MM.1S (cell line): ENCODE measurements around the gene CRY1.

Experiments used
- EZH2 ChIP-seq: fragments of 300-600 bp; sonication (generic); optimal IDR thresholded peaks from 2 replicates; pipeline ENCODE3; 2017; ENCODE audit warnings: low read depth, mild to moderate bottlenecking, antibody characterized with exemption, low read length, mixed read lengths
- TF ChIP-seq, protein P1 (sequence below): fragments of 300-600 bp; sonication (generic); IDR thresholded peaks from 2 replicates; pipeline ENCODE4 v1.5.1; 2016; ENCODE audit warnings: antibody characterized with exemption, low read length, mixed read lengths

DNA sequence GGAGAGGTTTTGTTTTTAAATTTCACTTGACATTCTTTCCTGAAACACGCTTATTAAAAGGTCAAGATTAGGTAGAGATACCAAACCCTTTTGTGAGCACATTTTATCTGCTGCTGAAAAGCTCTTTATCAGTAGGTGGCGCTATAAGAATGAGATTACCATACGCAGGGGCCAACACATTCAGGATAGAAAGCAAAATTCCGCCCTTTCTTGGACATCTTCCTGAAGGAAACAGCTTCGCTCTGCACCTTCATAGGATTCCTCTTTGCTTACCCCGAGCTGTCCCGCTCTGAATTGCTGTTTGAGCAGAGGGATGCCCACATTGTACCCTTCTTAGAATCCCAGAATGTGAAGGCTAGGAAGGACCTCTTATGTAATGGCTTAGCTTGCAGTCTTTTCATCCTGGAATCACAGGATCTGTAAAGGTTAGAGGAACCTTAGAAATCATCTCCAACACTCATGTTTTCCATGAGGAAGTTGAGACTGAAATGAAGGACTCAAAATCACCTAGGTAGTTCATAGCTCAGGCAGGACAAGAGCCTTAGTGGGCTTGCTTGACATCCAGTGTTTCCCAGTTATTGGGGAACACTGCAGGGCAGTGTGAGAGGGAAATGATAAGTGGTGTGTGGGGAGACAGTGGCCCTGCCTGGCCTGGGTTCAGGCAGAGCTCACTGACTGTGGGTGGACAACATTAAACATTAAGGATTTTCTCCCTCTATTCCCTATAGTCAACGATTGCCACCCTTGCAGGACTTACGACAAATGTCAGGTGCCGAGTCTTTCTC lies 38.7 kb upstream of the CRY1 start:
- TF ChIP-seq, protein P1, sequence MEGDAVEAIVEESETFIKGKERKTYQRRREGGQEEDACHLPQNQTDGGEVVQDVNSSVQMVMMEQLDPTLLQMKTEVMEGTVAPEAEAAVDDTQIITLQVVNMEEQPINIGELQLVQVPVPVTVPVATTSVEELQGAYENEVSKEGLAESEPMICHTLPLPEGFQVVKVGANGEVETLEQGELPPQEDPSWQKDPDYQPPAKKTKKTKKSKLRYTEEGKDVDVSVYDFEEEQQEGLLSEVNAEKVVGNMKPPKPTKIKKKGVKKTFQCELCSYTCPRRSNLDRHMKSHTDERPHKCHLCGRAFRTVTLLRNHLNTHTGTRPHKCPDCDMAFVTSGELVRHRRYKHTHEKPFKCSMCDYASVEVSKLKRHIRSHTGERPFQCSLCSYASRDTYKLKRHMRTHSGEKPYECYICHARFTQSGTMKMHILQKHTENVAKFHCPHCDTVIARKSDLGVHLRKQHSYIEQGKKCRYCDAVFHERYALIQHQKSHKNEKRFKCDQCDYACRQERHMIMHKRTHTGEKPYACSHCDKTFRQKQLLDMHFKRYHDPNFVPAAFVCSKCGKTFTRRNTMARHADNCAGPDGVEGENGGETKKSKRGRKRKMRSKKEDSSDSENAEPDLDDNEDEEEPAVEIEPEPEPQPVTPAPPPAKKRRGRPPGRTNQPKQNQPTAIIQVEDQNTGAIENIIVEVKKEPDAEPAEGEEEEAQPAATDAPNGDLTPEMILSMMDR: peak; percentile 82
- TF ChIP-seq EZH2: no peak
